ENCODE results near the gene TTI1. TPM values are rescaled to one million over a fixed set of nuclear protein-coding genes. Genes with fewer than 3 reads are reported as not detected.

Gene TTI1
- total and polyA plus RNA-seq, 2 donors (not counting 1 experiment from before 2014, with no cell fraction given) = 13.9 to 33.9 TPM

DNA sequence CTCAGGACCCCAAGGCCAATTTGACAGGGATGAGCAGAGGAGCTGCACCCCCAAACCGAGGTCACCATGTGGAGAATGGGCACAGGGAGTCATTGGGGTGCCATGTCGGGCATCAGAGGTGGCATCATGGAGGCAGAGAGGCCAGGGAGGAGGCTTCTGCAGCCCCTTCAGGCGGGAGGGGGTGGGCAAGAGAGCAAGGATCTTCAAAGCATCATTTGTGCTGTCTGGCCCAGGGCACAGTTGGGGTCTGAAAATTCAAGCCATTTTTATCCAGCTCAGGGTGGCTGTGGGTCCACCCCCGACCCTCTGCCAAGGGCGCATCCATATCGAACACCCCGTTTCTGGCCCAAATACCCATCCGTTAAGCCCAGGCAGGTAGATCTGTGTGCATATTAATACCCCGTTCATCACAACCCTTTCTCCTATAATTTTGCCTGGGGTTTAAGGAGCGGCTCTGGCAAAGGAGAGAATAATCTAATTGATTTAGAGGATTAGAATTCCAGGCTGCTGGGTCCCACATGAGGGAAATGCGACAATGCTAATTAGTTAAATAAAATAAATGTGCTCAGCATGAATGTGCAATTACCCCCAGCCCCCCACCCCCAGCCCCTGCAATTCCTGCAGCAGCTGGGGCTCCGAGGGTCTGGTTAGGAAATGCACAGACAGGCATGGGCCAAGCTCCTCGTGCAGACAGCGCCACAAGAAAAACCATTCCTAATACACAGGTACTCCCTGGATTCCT is 98.5 kb downstream of the TTI1 start:
- H3K36me3 ChIP-seq (replicated peaks in 1 of 2; ENCODE audit: control extremely low read depth in 1 of 2, control insufficient read depth in 1 of 2, extremely low read depth in 1 of 2, insufficient read depth in 2 of 2, low read length in 1 of 2) = no peaks in the 10 kb centered on the region
- intact Hi-C loops (cut with micrococcal nuclease) = no loop called here
- no peaks in the 10 kb centered on the region for H3K9me3 ChIP-seq (ENCODE audit: control extremely low read depth in 1 of 3, control insufficient read depth in 2 of 3, insufficient read depth in 1 of 3, low read length in 2 of 3)
- H4K20me1 ChIP-seq (ENCODE audit: control insufficient read depth, insufficient read depth, low read length, poor library complexity, severe bottlenecking) = no peaks in the 10 kb centered on the region
- H3K4me1 Mint-ChIP-seq = no peaks in the 10 kb centered on the region
- H3K27me3 Mint-ChIP-seq = peaks cover 17% of the 10 kb centered on the region
- no peak overlapping the region for H2AFZ ChIP-seq (ENCODE audit: insufficient read depth, low read depth, low read length, poor library complexity, severe bottlenecking)
- H3K4me3 Mint-ChIP-seq = no peak overlapping the region
- H3K9ac ChIP-seq (ENCODE audit: low read length) = no peak overlapping the region
- TF ChIP-seq EZH2 (IDR thresholded peaks at IDR 0.05; ENCODE audit: borderline replicate concordance, insufficient read depth, low read depth, low read length, poor library complexity, severe bottlenecking) = no peak
- TF ChIP-seq, protein P1, sequence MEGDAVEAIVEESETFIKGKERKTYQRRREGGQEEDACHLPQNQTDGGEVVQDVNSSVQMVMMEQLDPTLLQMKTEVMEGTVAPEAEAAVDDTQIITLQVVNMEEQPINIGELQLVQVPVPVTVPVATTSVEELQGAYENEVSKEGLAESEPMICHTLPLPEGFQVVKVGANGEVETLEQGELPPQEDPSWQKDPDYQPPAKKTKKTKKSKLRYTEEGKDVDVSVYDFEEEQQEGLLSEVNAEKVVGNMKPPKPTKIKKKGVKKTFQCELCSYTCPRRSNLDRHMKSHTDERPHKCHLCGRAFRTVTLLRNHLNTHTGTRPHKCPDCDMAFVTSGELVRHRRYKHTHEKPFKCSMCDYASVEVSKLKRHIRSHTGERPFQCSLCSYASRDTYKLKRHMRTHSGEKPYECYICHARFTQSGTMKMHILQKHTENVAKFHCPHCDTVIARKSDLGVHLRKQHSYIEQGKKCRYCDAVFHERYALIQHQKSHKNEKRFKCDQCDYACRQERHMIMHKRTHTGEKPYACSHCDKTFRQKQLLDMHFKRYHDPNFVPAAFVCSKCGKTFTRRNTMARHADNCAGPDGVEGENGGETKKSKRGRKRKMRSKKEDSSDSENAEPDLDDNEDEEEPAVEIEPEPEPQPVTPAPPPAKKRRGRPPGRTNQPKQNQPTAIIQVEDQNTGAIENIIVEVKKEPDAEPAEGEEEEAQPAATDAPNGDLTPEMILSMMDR (IDR thresholded peaks at IDR 0.05) = no peak
- H3K4me3 ChIP-seq (ENCODE audit: control extremely low read depth in 1 of 5, extremely low read depth in 1 of 5, insufficient read depth in 1 of 5, low read depth in 2 of 5, low read length in 4 of 5) = no peak overlapping the region
- no peaks in the 10 kb centered on the region for H3K9me3 Mint-ChIP-seq (ENCODE audit: insufficient read depth)
- WGBS (ENCODE audit: insufficient coverage) = 88% methylated on average over 10 of the region's 14 CpGs
- H3K27ac ChIP-seq (ENCODE audit: low read length in 2 of 2) = no peak overlapping the region
- no peak overlapping the region for H3K27ac Mint-ChIP-seq
- no peak for DNase-seq
- ChIA-PET POLR2A (no interaction called here), CTCF (no interaction called here)
- no peaks in the 10 kb centered on the region for H3K79me2 ChIP-seq (ENCODE audit: control insufficient read depth, insufficient read depth, low read length)
- H3K4me2 ChIP-seq (replicated peaks; ENCODE audit: low read depth, low read length, poor library complexity, severe bottlenecking) = no peak overlapping the region
- no peaks in the 10 kb centered on the region for H3K4me1 ChIP-seq (ENCODE audit: control insufficient read depth in 2 of 2, insufficient read depth in 2 of 2, low read length in 2 of 2)
- no peak for ATAC-seq (ENCODE audit: low read depth)
- peaks cover 0 to 5% (median 1%) of the 10 kb centered on the region in 4 experiments for H3K27me3 ChIP-seq (replicated peaks in 1 of 4; ENCODE audit: control extremely low read depth in 1 of 4, control insufficient read depth in 3 of 4, insufficient read depth in 4 of 4, low read length in 3 of 4)

DNA sequence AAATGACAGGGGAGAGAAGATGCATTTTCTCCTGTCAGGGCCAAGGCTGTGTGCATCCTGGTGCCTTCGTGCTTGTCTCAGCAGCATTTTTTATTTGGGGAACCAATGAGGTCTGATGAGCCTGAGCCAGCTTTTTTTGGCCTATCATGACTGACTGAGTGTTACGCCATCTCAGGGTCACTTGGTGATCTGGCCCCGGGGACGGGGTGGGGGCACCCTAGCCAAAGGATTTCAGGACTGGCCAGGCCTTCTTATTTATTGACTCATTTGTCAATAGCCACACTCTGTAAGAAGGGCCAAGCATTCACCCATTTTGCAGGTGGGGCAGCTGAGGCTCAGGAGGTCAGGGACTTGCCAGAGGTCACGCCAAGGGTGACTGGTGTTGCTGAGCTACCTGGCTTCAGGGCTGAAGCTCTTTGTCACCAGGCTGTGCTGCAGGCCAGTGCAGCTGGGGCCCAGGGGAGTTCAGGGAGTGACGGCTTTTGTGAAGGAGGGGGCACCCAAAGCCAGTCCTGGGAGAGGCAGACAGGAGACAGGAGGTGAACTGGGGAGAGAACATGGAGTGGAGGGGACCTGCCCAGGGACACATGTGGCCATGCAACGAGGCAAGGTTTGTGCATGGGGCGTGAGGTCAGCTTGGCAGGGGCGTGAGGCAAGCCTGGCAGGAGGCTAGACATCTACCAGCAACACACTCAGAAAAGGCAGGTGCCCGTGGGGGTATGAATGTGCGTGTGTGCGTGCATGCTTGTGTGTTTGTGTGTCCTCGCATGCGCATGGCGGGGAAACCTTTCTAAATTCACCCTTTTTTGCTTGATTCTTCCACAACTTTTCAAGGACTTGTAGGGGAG is 99.2 kb downstream of the TTI1 start:
- H3K27me3 Mint-ChIP-seq = peaks cover 25% of the 10 kb centered on the region
- ATAC-seq (ENCODE audit: low read depth) (no peak), DNase-seq (no peak)
- no peak for TF ChIP-seq EZH2 (IDR thresholded peaks at IDR 0.05; ENCODE audit: borderline replicate concordance, insufficient read depth, low read depth, low read length, poor library complexity, severe bottlenecking)
- TF ChIP-seq, protein P1 (IDR thresholded peaks at IDR 0.05) = no peak
- no peaks in the 10 kb centered on the region for H3K9me3 Mint-ChIP-seq (ENCODE audit: insufficient read depth)
- no peaks in the 10 kb centered on the region for H3K4me1 ChIP-seq (ENCODE audit: control insufficient read depth in 2 of 2, insufficient read depth in 2 of 2, low read length in 2 of 2)
- no peak overlapping the region for H3K9ac ChIP-seq (ENCODE audit: low read length)
- no peaks in the 10 kb centered on the region for H3K4me1 Mint-ChIP-seq
- H3K4me2 ChIP-seq (replicated peaks; ENCODE audit: low read depth, low read length, poor library complexity, severe bottlenecking) = no peak overlapping the region
- H4K20me1 ChIP-seq (ENCODE audit: control insufficient read depth, insufficient read depth, low read length, poor library complexity, severe bottlenecking) = no peaks in the 10 kb centered on the region
- no peak overlapping the region for H3K4me3 ChIP-seq (ENCODE audit: control extremely low read depth in 1 of 5, extremely low read depth in 1 of 5, insufficient read depth in 1 of 5, low read depth in 2 of 5, low read length in 4 of 5)
- no peaks in the 10 kb centered on the region for H3K79me2 ChIP-seq (ENCODE audit: control insufficient read depth, insufficient read depth, low read length)
- no peak overlapping the region for H3K4me3 Mint-ChIP-seq
- intact Hi-C loops (cut with micrococcal nuclease) = no loop called here
- no peaks in the 10 kb centered on the region for H3K36me3 ChIP-seq (replicated peaks in 1 of 2; ENCODE audit: control extremely low read depth in 1 of 2, control insufficient read depth in 1 of 2, extremely low read depth in 1 of 2, insufficient read depth in 2 of 2, low read length in 1 of 2)
- peaks cover 0 to 9% (median 1%) of the 10 kb centered on the region in 4 experiments for H3K27me3 ChIP-seq (replicated peaks in 1 of 4; ENCODE audit: control extremely low read depth in 1 of 4, control insufficient read depth in 3 of 4, insufficient read depth in 4 of 4, low read length in 3 of 4)
- CTCF ChIA-PET = no interaction called here
- H3K27ac ChIP-seq (ENCODE audit: low read length in 2 of 2) = no peak overlapping the region
- H3K9me3 ChIP-seq (ENCODE audit: control extremely low read depth in 1 of 3, control insufficient read depth in 2 of 3, insufficient read depth in 1 of 3, low read length in 2 of 3) = no peaks in the 10 kb centered on the region
- H2AFZ ChIP-seq (ENCODE audit: insufficient read depth, low read depth, low read length, poor library complexity, severe bottlenecking) = no peak overlapping the region
- H3K27ac Mint-ChIP-seq = no peak overlapping the region
- POLR2A ChIA-PET = no interaction called here
- 86% methylated on average over 11 of the region's 15 CpGs for WGBS (ENCODE audit: insufficient coverage)

All from B cell (primary cell).